Fibroblast of mammary gland (primary cell): ENCODE data around the gene IQSEC3.
"Not testable (repeated sequence)": the region's sequence is repeated elsewhere in the genome, so short reads cannot be mapped to it uniquely, and the experiment has no call there.

Experiments used
- DNase-seq: peaks from one replicate; pipeline ENCODE4 v3.0.0-alpha.2; 2010; ENCODE audit warnings: low read depth
- H3K4me3 ChIP-seq: 2 replicates; pipeline ENCODE4 v1.5.1; 2011; ENCODE audit warnings: low read depth, mild to moderate bottlenecking, low read length, moderate library complexity; ENCODE audit not compliant: control insufficient read depth
- CTCF ChIP-seq: conservative IDR thresholded peaks from 2 replicates; pipeline ENCODE4 v1.5.1; 2011; ENCODE audit warnings: low read depth, low read length, inconsistent platforms; ENCODE audit not compliant: control insufficient read depth, insufficient read depth

IQSEC3 gene

GRCh38 chr12:131008-131407 lies 64.4 kb downstream of the IQSEC3 start:
- TF ChIP-seq CTCF, result no peak
- DNase-seq, result no peak
- no peak overlapping the region for H3K4me3 ChIP-seq

DNA sequence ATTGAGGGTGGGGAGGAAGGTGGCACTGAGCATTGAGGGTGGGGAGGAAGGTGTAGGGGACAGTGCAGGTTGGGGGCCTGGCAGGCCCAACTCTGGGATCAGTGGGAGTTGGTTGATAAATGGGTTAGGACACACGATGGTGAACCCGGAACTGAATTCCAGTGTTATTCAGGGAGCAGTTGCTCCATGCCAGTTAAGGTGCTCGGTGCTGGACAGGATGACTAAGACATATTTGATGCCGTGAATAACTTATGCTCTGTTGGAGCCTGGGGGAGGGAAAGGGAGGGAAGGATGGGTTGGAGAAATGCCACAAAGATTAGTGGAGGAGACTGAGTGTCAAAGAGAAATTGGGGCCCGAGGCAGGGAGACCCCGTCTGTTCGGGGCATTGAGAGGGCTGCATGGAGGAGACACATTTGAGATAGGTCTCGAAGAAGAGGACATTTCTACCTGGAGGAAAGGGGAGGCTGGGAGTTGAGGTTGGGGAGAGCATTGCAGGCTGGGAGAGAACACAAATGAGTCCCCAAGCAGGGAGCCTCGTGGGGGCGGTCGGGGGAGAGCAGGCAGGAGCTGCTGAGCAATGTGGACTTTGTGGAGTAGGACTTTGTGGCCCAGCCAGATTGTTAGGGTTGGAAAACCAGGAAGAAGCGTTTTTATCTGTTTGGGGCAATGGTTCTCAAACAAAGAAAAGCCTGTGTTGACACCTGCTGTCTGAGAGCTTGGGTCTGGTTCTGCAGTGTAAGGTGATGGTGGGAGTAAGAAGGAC lies 65.3 kb downstream of the IQSEC3 start:
- no peak overlapping the region for H3K4me3 ChIP-seq
- DNase-seq, result no peak
- TF ChIP-seq CTCF, result no peak

DNA sequence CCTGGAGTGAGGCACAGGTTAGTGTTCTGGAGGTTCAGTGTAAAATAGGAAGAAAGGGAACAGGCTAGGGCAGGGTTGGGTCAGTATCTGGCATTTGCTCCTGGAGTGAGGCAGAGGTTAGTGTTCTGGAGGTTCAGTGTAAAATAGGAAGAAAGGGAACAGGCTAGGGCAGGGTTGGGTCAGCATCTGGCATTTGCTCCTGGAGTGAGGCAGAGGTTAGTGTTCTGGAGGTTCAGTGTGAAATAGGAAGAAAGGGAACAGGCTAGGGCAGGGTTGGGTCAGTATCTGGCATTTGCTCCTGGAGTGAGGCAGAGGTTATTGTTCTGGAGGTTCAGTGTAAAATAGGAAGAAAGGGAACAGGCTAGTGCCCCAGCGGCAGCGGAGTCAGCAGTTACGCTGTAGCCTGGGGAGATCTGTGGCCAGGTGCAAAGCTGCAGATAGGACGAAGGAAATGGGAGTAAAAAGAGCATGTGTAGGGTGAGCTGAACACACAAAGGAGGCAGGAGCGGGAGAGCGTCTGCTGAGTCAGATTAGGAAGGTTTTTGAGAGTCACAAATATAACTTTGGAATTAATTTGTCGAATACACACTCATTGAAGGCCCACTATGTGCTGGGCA lies 67.2 kb downstream of the IQSEC3 start:
- DNase-seq, H3K4me3 ChIP-seq: not testable (repeated sequence)

GRCh38 chr12:135138-135537 lies 68.6 kb downstream of the IQSEC3 start:
- TF ChIP-seq CTCF, result no peak
- DNase-seq, result no peak
- no peak overlapping the region for H3K4me3 ChIP-seq

- no peak for DNase-seq
- no peak for TF ChIP-seq CTCF
- no peak overlapping the region for H3K4me3 ChIP-seq
Measured at GRCh38 chr12:138171-138897, 71.8 kb downstream of the IQSEC3 start.

GRCh38 chr12:138898-139534 lies 72.4 kb downstream of the IQSEC3 start:
- no peak overlapping the region for H3K4me3 ChIP-seq
- TF ChIP-seq CTCF, result no peak
- DNase-seq, result peak; percentile 23

DNA sequence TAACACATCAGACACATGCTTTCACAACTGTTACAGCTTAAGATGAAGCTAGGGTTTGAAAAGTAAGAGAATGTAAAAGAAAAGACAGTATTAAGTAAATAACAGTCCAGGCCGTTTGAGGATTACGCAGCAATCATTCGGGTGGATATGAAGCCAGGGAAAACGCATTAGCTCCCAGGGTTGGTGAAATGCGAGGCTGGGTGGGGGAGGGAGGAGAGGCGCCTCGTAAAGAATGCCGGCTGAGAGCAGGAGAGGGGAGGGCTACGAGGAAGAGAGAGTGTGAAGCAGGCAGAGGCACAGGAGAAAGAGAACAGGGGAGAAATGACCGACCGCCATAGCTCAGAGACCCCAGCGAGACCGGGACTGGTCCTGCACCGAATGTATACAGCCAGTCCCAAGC lies 73.0 kb downstream of the IQSEC3 start:
- no peak overlapping the region for H3K4me3 ChIP-seq
- DNase-seq, result no peak
- no peak for TF ChIP-seq CTCF
